Mesothelial cell of epicardium (in vitro differentiated cells): ENCODE data around the gene KYNU. TPM values are rescaled to one million over a fixed set of nuclear protein-coding genes. Genes with fewer than 3 reads are reported as not detected.
"Not testable (repeated sequence)": the region's sequence is repeated elsewhere in the genome, so short reads cannot be mapped to it uniquely, and the experiment has no call there.

Experiments
- DNase-seq, 2 experiments: peaks; one replicate each; pipeline ENCODE4 v3.0.0; 2021; ENCODE audit warnings: low spot score in 2 of 2; ENCODE audit not compliant: unreplicated experiment in 2 of 2
- H3K27ac Mint-ChIP-seq: 2 replicates; pipeline ENCODE4 v1.8.0; 2021; ENCODE audit warnings: mixed read lengths
- H3K27me3 Mint-ChIP-seq: 2 replicates; pipeline ENCODE4 v1.8.0; 2021; ENCODE audit warnings: low read depth, mixed read lengths
- H3K36me3 Mint-ChIP-seq: 2 replicates; pipeline ENCODE4 v1.8.0; 2021; ENCODE audit warnings: mixed read lengths
- H3K4me1 Mint-ChIP-seq: 2 replicates; pipeline ENCODE4 v1.8.0; 2021; ENCODE audit warnings: mixed read lengths
- H3K4me3 Mint-ChIP-seq: 2 replicates; pipeline ENCODE4 v1.8.0; 2021; ENCODE audit warnings: mild to moderate bottlenecking, moderate library complexity, mixed read lengths
- H3K9me3 Mint-ChIP-seq: 2 replicates; pipeline ENCODE4 v1.8.0; 2021; ENCODE audit warnings: mixed read lengths
- total RNA-seq: library from RNA; stranded (reverse); gene quantifications from 3 replicates; pipeline ENCODE4 v1.2.1, GENCODE V29; 2021
- TF ChIP-seq, protein P1 (sequence below): fragments of 200-600 bp; sonication (generic); IDR thresholded peaks from one replicate; pipeline ENCODE4 v1.5.0; 2021; ENCODE audit warnings: antibody characterized with exemption; ENCODE audit not compliant: unreplicated experiment

The KYNU gene
- total RNA-seq, 1 donor from 2014 or later = 0.09 TPM

DNA sequence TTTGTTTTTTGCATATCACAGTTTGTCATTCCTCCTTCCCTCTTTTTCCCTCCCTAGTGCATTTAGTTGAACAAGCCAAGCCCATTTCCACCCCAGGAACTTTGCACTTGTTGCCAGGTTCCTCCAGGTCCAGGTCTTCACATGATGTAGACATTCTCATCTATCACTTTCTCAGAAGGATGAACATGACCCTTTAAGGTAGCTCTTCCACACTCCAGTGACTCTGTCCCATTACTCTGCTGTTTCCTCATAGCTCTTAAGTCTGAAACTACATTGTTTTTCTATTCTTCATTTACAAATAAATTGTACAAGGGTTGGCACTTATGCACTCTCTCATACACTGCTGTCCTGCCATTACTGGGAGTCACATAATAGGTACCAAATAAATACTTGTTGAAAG, 6.1 kb downstream of the KYNU start:
- H3K4me1 Mint-ChIP-seq = peaks cover 3% of the 10 kb centered on the region
- no peak overlapping the region for H3K27ac Mint-ChIP-seq
- TF ChIP-seq, protein P1, sequence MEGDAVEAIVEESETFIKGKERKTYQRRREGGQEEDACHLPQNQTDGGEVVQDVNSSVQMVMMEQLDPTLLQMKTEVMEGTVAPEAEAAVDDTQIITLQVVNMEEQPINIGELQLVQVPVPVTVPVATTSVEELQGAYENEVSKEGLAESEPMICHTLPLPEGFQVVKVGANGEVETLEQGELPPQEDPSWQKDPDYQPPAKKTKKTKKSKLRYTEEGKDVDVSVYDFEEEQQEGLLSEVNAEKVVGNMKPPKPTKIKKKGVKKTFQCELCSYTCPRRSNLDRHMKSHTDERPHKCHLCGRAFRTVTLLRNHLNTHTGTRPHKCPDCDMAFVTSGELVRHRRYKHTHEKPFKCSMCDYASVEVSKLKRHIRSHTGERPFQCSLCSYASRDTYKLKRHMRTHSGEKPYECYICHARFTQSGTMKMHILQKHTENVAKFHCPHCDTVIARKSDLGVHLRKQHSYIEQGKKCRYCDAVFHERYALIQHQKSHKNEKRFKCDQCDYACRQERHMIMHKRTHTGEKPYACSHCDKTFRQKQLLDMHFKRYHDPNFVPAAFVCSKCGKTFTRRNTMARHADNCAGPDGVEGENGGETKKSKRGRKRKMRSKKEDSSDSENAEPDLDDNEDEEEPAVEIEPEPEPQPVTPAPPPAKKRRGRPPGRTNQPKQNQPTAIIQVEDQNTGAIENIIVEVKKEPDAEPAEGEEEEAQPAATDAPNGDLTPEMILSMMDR = no peak
- no peak for DNase-seq
- peaks cover 5% of the 10 kb centered on the region for H3K9me3 Mint-ChIP-seq
- peaks cover 2% of the 10 kb centered on the region for H3K36me3 Mint-ChIP-seq
- no peaks in the 10 kb centered on the region for H3K27me3 Mint-ChIP-seq
- H3K4me3 Mint-ChIP-seq = no peak overlapping the region

DNA sequence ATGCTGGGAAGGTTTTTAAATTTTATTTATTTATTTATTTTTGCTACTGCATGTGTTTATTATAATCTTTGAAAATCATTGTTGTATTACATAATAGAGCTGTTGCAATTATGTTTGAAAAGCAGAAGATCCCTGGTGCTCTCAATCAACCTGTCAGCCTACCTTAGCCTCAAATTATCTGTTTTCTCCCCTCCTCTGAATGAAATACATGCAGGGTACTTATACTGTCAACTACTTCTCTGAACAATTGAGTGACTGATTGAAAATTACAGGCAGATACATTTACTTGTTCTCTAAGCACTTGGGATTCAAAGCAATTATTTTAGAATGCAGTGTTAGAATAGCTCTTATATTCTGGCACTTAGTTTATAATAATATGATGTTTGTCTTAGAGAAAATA, 8.1 kb downstream of the KYNU start:
- H3K27me3 Mint-ChIP-seq = no peaks in the 10 kb centered on the region
- no peak overlapping the region for H3K27ac Mint-ChIP-seq
- peaks cover 3% of the 10 kb centered on the region for H3K4me1 Mint-ChIP-seq
- H3K36me3 Mint-ChIP-seq = peaks cover 2% of the 10 kb centered on the region
- H3K4me3 Mint-ChIP-seq = no peak overlapping the region
- peaks cover 14% of the 10 kb centered on the region for H3K9me3 Mint-ChIP-seq
- no peak for DNase-seq
- TF ChIP-seq, protein P1 = no peak

DNA sequence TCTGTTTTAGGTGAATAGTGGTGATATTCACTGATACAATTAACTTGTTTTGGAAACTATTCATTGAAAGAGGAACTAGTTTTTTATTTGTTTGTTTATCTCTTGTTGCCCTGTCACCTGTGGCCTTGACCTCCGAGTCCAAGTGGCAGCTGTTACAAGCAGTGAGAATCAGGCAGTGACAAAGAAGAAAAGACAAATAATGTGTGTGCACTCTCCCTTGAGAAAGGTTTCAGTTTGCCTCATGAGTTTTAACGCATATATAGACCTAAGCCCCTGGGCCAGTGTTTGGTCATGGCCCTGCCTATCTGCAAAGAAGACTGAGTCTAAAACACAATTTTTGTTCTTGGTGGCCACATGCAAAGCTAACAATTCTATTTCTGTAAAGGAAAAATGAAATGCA, 15.3 kb downstream of the KYNU start:
- Mint-ChIP-seq H3K4me3 (no peak overlapping the region), H3K4me1 (peaks cover 2% of the 10 kb centered on the region), H3K36me3 (no peaks in the 10 kb centered on the region), H3K27ac (no peak overlapping the region), H3K9me3 (peaks cover 9% of the 10 kb centered on the region), H3K27me3 (no peaks in the 10 kb centered on the region)
- TF ChIP-seq, protein P1 = no peak
- DNase-seq = no peak

DNA sequence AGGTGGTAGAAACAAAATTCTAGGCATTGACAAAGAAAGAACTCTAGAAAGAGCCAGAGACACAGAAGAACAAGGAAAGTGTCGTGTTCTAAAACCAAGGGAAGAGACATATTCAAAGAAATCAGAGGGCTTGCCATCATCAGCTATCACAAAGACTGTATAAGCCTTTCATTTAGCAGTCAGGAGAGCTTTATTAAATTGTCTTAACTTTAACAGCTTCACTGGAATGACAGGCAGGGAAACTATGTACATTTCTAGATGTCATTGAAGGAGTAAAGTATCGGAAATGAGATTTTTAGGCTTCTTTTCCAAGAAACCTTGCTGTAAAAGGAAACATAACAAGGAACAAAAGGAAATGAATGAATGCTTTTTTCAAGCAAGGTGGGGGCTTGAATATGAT, 15.8 kb downstream of the KYNU start:
- DNase-seq = no peak
- no peak overlapping the region for H3K27ac Mint-ChIP-seq
- H3K27me3 Mint-ChIP-seq = no peaks in the 10 kb centered on the region
- peaks cover 2% of the 10 kb centered on the region for H3K4me1 Mint-ChIP-seq
- H3K9me3 Mint-ChIP-seq = peaks cover 9% of the 10 kb centered on the region
- H3K4me3 Mint-ChIP-seq = no peak overlapping the region
- no peaks in the 10 kb centered on the region for H3K36me3 Mint-ChIP-seq
- TF ChIP-seq, protein P1 = no peak

DNA sequence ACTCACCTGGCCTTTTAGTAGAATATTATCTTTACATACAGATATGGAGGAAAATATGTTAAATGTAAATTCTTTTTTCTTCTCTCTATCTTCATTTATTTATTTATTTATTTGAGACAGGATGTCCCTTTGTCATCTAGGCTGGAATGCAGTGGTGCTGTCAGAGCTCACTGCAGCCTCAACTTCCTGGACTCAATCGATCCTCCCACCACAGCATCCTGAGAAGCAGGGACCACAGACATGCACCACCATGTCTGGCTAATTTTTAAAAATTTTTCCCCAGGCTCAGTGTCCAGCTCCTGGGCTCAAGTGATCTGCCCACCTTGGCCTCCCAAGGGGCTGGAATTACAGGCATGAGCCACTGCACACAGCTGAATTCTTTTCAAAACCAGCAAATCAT, 20.3 kb downstream of the KYNU start:
- no peak overlapping the region for H3K4me3 Mint-ChIP-seq
- TF ChIP-seq, protein P1 = no peak
- peaks cover 2% of the 10 kb centered on the region for H3K4me1 Mint-ChIP-seq
- no peaks in the 10 kb centered on the region for H3K27me3 Mint-ChIP-seq
- peaks cover 12% of the 10 kb centered on the region for H3K9me3 Mint-ChIP-seq
- H3K36me3 Mint-ChIP-seq = no peaks in the 10 kb centered on the region
- no peak for DNase-seq
- H3K27ac Mint-ChIP-seq = no peak overlapping the region

DNA sequence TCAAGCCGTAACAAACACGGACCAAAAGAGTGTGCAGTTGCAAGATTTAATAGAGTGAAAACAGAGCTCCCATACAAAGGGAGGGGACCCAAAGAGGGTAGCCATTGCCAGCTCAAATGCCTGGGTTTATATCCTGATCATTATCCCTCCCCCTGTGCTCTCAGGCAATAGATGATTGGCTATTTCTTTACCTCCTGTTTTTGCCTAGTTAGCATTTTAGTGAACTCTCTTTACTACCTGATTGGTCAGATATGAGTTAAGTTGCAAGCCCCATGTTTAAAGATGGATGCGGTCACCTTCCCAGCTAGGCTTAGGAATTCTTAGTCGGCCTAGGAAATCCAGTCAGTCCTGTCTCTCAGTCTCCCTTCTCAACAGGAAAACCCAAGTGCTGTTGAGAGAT, 22.9 kb downstream of the KYNU start:
- not testable (repeated sequence) for H3K27me3 Mint-ChIP-seq, H3K36me3 Mint-ChIP-seq, H3K27ac Mint-ChIP-seq, H3K4me1 Mint-ChIP-seq, DNase-seq, H3K4me3 Mint-ChIP-seq
- peaks cover 19% of the 10 kb centered on the region for H3K9me3 Mint-ChIP-seq
